Prostate gland (tissue), 2 donors: Measurements from ENCODE around the gene RPL28. TPM values are rescaled to one million over a fixed set of nuclear protein-coding genes. Genes with fewer than 3 reads are reported as not detected.
"Not testable (repeated sequence)": the region's sequence is repeated elsewhere in the genome, so short reads cannot be mapped to it uniquely, and the experiment has no call there.

Experiments used
- DNase-seq: peaks from one replicate; pipeline ENCODE4 v3.0.0-alpha.2; 2019; ENCODE audit warnings: low spot score
- H3K27ac ChIP-seq, 2 donors: fragments of 200-600 bp; sonication (generic); 2 replicates each; pipeline ENCODE4 v1.5.1; 2017 to 2019
- H3K27me3 ChIP-seq: fragments of 200-600 bp; sonication (generic); replicated peaks from 2 replicates; pipeline ENCODE4 v1.5.1; 2019; ENCODE audit not compliant: insufficient read depth
- H3K36me3 ChIP-seq, 2 donors: fragments of 200-600 bp; sonication (generic); 1 replicate in 1 of 2; 2 replicates in 1 of 2; pipeline versions ENCODE4 v1.5.1 to v1.8.1; 2017 to 2019
- H3K4me1 ChIP-seq: fragments of 200-600 bp; sonication (generic); replicated peaks from 2 replicates; pipeline ENCODE4 v1.5.1; 2019
- H3K4me3 ChIP-seq, 2 donors: fragments of 200-600 bp; sonication (generic); 2 replicates each; pipeline ENCODE4 v1.5.1; 2017 to 2019
- H3K9me3 ChIP-seq: fragments of 200-600 bp; sonication (generic); 2 replicates; pipeline ENCODE4 v1.5.1; 2017
- CTCF ChIP-seq, 4 experiments: fragments of 200-600 bp in 2 of 4; fragments of 450-650 bp in 2 of 4; sonication (generic) in 2 of 4; IDR thresholded peaks; 1 replicate in 3 of 4; 2 replicates in 1 of 4; pipeline ENCODE4 v1.5.1; 2016 to 2019; ENCODE audit warnings: antibody characterized with exemption in 4 of 4, mild to moderate bottlenecking in 2 of 4, moderate library complexity in 2 of 4
- POLR2A ChIP-seq: fragments of 450-650 bp; IDR thresholded peaks from one replicate; pipeline ENCODE4 v1.6.1; 2016; ENCODE audit warnings: antibody characterized with exemption, mild to moderate bottlenecking
- POLR2AphosphoS5 ChIP-seq: sonication (generic); formaldehyde crosslinking; IDR thresholded peaks from one replicate; pipeline ENCODE4 v1.6.1; 2017; ENCODE audit warnings: antibody characterized with exemption
- WGBS: methylation state at CpG from one replicate; pipeline ENCODE4 v1.1.5; 2018; 5-methylcytosine and 5-hydroxymethylcytosine counted together
- intact Hi-C: fragments of 100-400 bp; cut with DNase I; formaldehyde crosslinking; loops from one replicate; pipeline ENCODE4 v1.14.2; 2022
- total RNA-seq, 2 donors: library from RNA; depleted of rRNA; stranded (reverse); fragments of >200 nt; gene quantifications; one replicate each; pipeline ENCODE4 v1.1.0, GENCODE V29; 2016

The RPL28 gene
- total RNA-seq, 2 donors from 2014 or later, result 439 to 554 TPM

- Histone ChIP-seq H3K27ac (no peak overlapping the region), H3K36me3 (peaks cover 0 to 4% of the 10 kb centered on the region in 2 donors), H3K4me1 (no peaks in the 10 kb centered on the region), H3K27me3 (no peaks in the 10 kb centered on the region), H3K9me3 (no peaks in the 10 kb centered on the region), H3K4me3 (no peak overlapping the region)
- TF ChIP-seq CTCF (IDR thresholded peaks at IDR 0.05), result no peak
- TF ChIP-seq POLR2A, result no peak
- no peak for TF ChIP-seq POLR2AphosphoS5
- no peak for DNase-seq
- intact Hi-C loops, result no loop called here
- 89% methylated on average over 12 of the region's 12 CpGs for WGBS
These were observed 12.6 kb downstream of the RPL28 start for GRCh38 chr19:55398200-55398925.

GRCh38 chr19:55400281-55401087 lies 14.8 kb downstream of the RPL28 start:
- Histone ChIP-seq H3K27me3 (no peaks in the 10 kb centered on the region), H3K9me3 (no peaks in the 10 kb centered on the region), H3K4me1 (no peaks in the 10 kb centered on the region), H3K27ac (peak overlapping the region in 1 of 2 donors; percentile 11), H3K36me3 (peaks cover 0 to 4% of the 10 kb centered on the region in 2 donors), H3K4me3 (no peak overlapping the region)
- intact Hi-C loops, result no loop called here
- no peak for TF ChIP-seq CTCF (IDR thresholded peaks at IDR 0.05)
- peak; percentile 5 for TF ChIP-seq POLR2AphosphoS5
- 66% methylated on average over 14 of the region's 14 CpGs for WGBS
- DNase-seq, result no peak

GRCh38 chr19:55401390-55401789 lies 15.7 kb downstream of the RPL28 start:
- H3K9me3 ChIP-seq, intact Hi-C loops, DNase-seq, H3K4me3 ChIP-seq, H3K36me3 ChIP-seq, H3K27ac ChIP-seq, H3K4me1 ChIP-seq, H3K27me3 ChIP-seq: not testable (repeated sequence)
- 88% methylated on average over 17 of the region's 28 CpGs for WGBS

GRCh38 chr19:55402509-55402908 lies 16.8 kb downstream of the RPL28 start:
- Histone ChIP-seq H3K4me3 (no peak overlapping the region), H3K9me3 (no peaks in the 10 kb centered on the region), H3K27me3 (no peaks in the 10 kb centered on the region), H3K4me1 (peaks cover 8% of the 10 kb centered on the region), H3K36me3 (peaks cover 0 to 4% of the 10 kb centered on the region in 2 donors), H3K27ac (no peak overlapping the region)
- intact Hi-C loops, result no loop called here
- no peak for DNase-seq
- TF ChIP-seq POLR2A (no peak), CTCF (IDR thresholded peaks at IDR 0.05) (no peak), POLR2AphosphoS5 (no peak)
- WGBS, result 62% methylated on average over 2 of the region's 2 CpGs

- Histone ChIP-seq H3K9me3 (no peaks in the 10 kb centered on the region), H3K27ac (no peak overlapping the region), H3K27me3 (no peaks in the 10 kb centered on the region), H3K4me1 (peaks cover 8% of the 10 kb centered on the region), H3K36me3 (peaks cover 0 to 4% of the 10 kb centered on the region in 2 donors), H3K4me3 (no peak overlapping the region)
- intact Hi-C loops, result loop anchor here (5.0 kb wide), 1 partner anchor 288 kb away; the partner anchor contains the start of gene PPP1R12C
- no peak for TF ChIP-seq POLR2A
- TF ChIP-seq CTCF (IDR thresholded peaks at IDR 0.05), result no peak
- no peak for TF ChIP-seq POLR2AphosphoS5
- 81% methylated on average over 5 of the region's 5 CpGs for WGBS
- no peak for DNase-seq
These were observed 19.9 kb downstream of the RPL28 start for GRCh38 chr19:55405638-55406037.
